Breast epithelium (tissue), 4 donors: ENCODE results near the gene ZNF282. TPM values are rescaled to one million over a fixed set of nuclear protein-coding genes. Genes with fewer than 3 reads are reported as not detected.

Source experiments
- DNase-seq, 2 donors: peaks; one replicate each; pipeline ENCODE4 v3.0.0-alpha.2; 2019; ENCODE audit warnings: low spot score in 2 of 2
- H3K27ac ChIP-seq, 2 donors: fragments of 200-600 bp; sonication (generic) in 1 of 2; one replicate each; pipeline ENCODE4 v1.5.1; 2016 to 2019; ENCODE audit warnings: mild to moderate bottlenecking in 1 of 2
- H3K27me3 ChIP-seq, 2 donors: fragments of 200-600 bp; sonication (generic) in 1 of 2; one replicate each; pipeline versions ENCODE4 v1.5.1 to v1.6.0; 2017 to 2019; ENCODE audit warnings: control low read depth in 1 of 2, mild to moderate bottlenecking in 1 of 2
- H3K36me3 ChIP-seq: fragments of 200-600 bp; one replicate; pipeline ENCODE4 v1.5.1; 2019
- H3K4me1 ChIP-seq, 2 donors: fragments of 200-600 bp; sonication (generic); one replicate each; pipeline ENCODE4 v1.5.1; 2016 to 2019; ENCODE audit warnings: control low read depth in 1 of 2
- H3K4me3 ChIP-seq, 3 donors: fragments of 200-600 bp; sonication (generic); 1 replicate in 2 of 3; 2 replicates in 1 of 3; pipeline ENCODE4 v1.5.1; 2016 to 2019; ENCODE audit warnings: mild to moderate bottlenecking in 3 of 3, moderate library complexity in 2 of 3
- H3K9me3 ChIP-seq, 2 donors: fragments of 200-600 bp; sonication (generic) in 1 of 2; one replicate each; pipeline ENCODE4 v1.5.1; 2016 to 2019; ENCODE audit warnings: control low read depth in 1 of 2
- CTCF ChIP-seq, 3 donors: fragments of 450-650 bp; IDR thresholded peaks; one replicate each; pipeline ENCODE4 v1.5.1; 2016 to 2017; ENCODE audit warnings: antibody characterized with exemption in 3 of 3, mild to moderate bottlenecking in 3 of 3, moderate library complexity in 3 of 3
- POLR2A ChIP-seq: fragments of 450-650 bp; IDR thresholded peaks from one replicate; pipeline ENCODE4 v1.6.1; 2016; ENCODE audit warnings: antibody characterized with exemption, mild to moderate bottlenecking, moderate library complexity
- POLR2AphosphoS5 ChIP-seq, 3 donors: sonication (generic); formaldehyde crosslinking; IDR thresholded peaks; one replicate each; pipeline ENCODE4 v1.6.1; 2017; ENCODE audit warnings: antibody characterized with exemption in 3 of 3
- intact Hi-C: fragments of 100-400 bp; cut with DNase I; formaldehyde crosslinking; loops from one replicate; pipeline ENCODE4 v1.15.1; 2023; ENCODE audit warnings: low total_unique reads
- total RNA-seq, 3 donors: library from RNA; depleted of rRNA; stranded (reverse); fragments of >200 nt; gene quantifications; one replicate each; pipeline ENCODE4 v1.1.0, GENCODE V29; 2016

The ZNF282 gene
- total RNA-seq, 3 donors from 2014 or later = 13.0 to 19.2 (median 17.4) TPM

DNA sequence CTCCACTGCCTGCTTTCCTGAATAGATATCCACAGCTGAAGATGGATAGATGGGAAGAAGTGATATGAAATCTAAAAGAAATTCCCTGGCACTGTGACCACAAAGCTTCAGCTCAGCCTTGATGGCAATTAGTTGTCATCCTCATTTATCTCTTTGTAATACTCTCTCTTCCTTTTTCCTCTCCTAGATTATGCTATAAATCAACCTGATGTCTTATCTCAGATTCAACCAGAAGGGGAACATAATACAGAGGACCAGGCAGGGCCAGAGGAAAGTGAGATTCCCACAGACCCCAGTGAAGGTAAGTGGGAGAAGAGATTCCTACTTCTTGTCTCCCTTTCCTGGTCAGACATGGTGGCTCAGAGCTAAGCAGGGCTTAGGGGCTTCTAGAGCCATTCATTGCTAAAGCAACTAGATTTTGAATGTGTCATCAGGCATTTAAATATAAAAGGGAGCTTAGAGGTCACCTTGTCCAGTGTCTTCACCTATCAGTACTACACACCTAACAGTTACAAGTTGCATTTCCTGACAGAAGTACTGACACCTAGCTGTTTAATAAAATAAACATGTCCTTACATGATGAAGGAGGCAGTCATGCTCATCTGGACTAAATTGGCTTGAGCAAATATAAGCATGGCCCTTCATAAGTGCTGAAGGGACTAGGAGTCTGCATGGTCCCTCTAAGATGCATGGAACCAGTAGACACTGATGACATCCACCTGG lies 28.6 kb upstream of the ZNF282 start:
- Histone ChIP-seq H3K27ac (no peak overlapping the region), H3K9me3 (no peaks in the 10 kb centered on the region), H3K27me3 (no peaks in the 10 kb centered on the region), H3K4me1 (no peaks in the 10 kb centered on the region), H3K4me3 (no peak overlapping the region), H3K36me3 (peaks cover 21% of the 10 kb centered on the region)
- no peak for TF ChIP-seq POLR2A
- intact Hi-C loops = no loop called here
- DNase-seq = no peak

GRCh38 chr7:149171892-149172533 lies 23.3 kb upstream of the ZNF282 start:
- H3K36me3 ChIP-seq = peaks cover 14% of the 10 kb centered on the region
- DNase-seq = no peak
- H3K9me3 ChIP-seq = no peaks in the 10 kb centered on the region

GRCh38 chr7:149172534-149172920 lies 22.8 kb upstream of the ZNF282 start:
- Histone ChIP-seq H3K9me3 (no peaks in the 10 kb centered on the region), H3K4me1 (no peaks in the 10 kb centered on the region), H3K4me3 (no peak overlapping the region), H3K36me3 (peaks cover 10% of the 10 kb centered on the region), H3K27me3 (no peaks in the 10 kb centered on the region), H3K27ac (no peak overlapping the region)
- TF ChIP-seq POLR2A (no peak), POLR2AphosphoS5 (IDR thresholded peaks at IDR 0.05) (no peak), CTCF (IDR thresholded peaks at IDR 0.05) (no peak)
- intact Hi-C loops = no loop called here
- no peak for DNase-seq

More at GRCh38 chr7:149171892-149172533, 23.3 kb upstream of the ZNF282 start:
- intact Hi-C loops = no loop called here
- TF ChIP-seq POLR2AphosphoS5 (IDR thresholded peaks at IDR 0.05) = no peak
- TF ChIP-seq CTCF (IDR thresholded peaks at IDR 0.05) = no peak
- no peak for TF ChIP-seq POLR2A
- Histone ChIP-seq H3K4me3 (no peak overlapping the region), H3K27me3 (no peaks in the 10 kb centered on the region), H3K27ac (no peak overlapping the region), H3K4me1 (no peaks in the 10 kb centered on the region)

DNA sequence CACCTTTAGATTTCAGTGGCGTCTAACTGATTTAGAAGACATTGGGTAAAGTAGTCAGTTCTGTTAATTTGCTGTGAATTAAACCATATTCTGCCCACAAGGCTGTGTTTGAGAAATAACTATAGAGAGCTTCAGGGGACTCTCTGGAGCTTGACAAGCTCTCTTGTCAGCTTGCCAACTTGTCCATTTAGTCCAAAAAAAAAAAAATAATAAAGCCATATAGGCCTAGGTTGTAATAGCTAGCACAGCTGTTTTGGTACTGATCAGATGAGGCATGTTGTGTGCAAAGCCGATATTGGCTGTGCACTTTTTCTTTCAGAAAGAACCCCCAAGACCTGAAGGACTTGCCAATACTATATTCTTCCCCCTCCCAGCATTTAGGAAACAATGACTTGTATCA lies 20.2 kb upstream of the ZNF282 start:
- TF ChIP-seq POLR2AphosphoS5 (IDR thresholded peaks at IDR 0.05) = no peak
- no peak for TF ChIP-seq POLR2A
- no peak for TF ChIP-seq CTCF (IDR thresholded peaks at IDR 0.05)
- intact Hi-C loops = no loop called here
- H3K36me3 ChIP-seq = peaks cover 4% of the 10 kb centered on the region
- H3K9me3 ChIP-seq = no peaks in the 10 kb centered on the region
- no peaks in the 10 kb centered on the region for H3K27me3 ChIP-seq
- no peak overlapping the region for H3K27ac ChIP-seq
- H3K4me1 ChIP-seq = no peaks in the 10 kb centered on the region
- no peak for DNase-seq
- no peak overlapping the region for H3K4me3 ChIP-seq

- intact Hi-C loops = no loop called here
- H3K4me1 ChIP-seq = no peaks in the 10 kb centered on the region
- no peak overlapping the region for H3K4me3 ChIP-seq
- DNase-seq = no peak
- H3K36me3 ChIP-seq = no peaks in the 10 kb centered on the region
- H3K9me3 ChIP-seq = no peaks in the 10 kb centered on the region
- TF ChIP-seq POLR2A (no peak), CTCF (IDR thresholded peaks at IDR 0.05) (no peak), POLR2AphosphoS5 (IDR thresholded peaks at IDR 0.05) (no peak)
- no peaks in the 10 kb centered on the region for H3K27me3 ChIP-seq
- H3K27ac ChIP-seq = no peak overlapping the region
Observed at GRCh38 chr7:149179241-149179640, 16.1 kb upstream of the ZNF282 start.
